Thymus (tissue), 11 donors: ENCODE measurements around the gene USP24. TPM values are rescaled to one million over a fixed set of nuclear protein-coding genes. Genes with fewer than 3 reads are reported as not detected.

ENCODE experiments used
- DNase-seq, 9 donors: peaks; one replicate each; pipeline ENCODE4 v3.0.0-alpha.2; 2013; ENCODE audit warnings: low spot score in 9 of 9, low read depth in 6 of 9, missing footprints in 1 of 9
- H3K27ac ChIP-seq, 2 donors: one replicate each; pipeline ENCODE4 v1.5.1; 2013; ENCODE audit warnings: control low read depth in 1 of 2, low read depth in 1 of 2, low read length in 1 of 2, mild to moderate bottlenecking in 1 of 2, moderate library complexity in 1 of 2
- H3K27me3 ChIP-seq, 2 donors: one replicate each; pipeline ENCODE4 v1.5.1; 2013; ENCODE audit warnings: low read length in 1 of 2; ENCODE audit not compliant: control insufficient read depth in 2 of 2, insufficient read depth in 1 of 2
- H3K36me3 ChIP-seq, 2 donors: one replicate each; pipeline ENCODE4 v1.5.1; 2013; ENCODE audit warnings: low read length in 1 of 2, mild to moderate bottlenecking in 1 of 2, moderate library complexity in 1 of 2; ENCODE audit not compliant: control insufficient read depth in 2 of 2, insufficient read depth in 2 of 2
- H3K4me1 ChIP-seq, 2 donors: one replicate each; pipeline ENCODE4 v1.5.1; 2013; ENCODE audit warnings: low read length in 2 of 2; ENCODE audit not compliant: control insufficient read depth in 2 of 2, insufficient read depth in 2 of 2
- H3K4me3 ChIP-seq, 2 donors: one replicate each; pipeline ENCODE4 v1.5.1; 2013; ENCODE audit warnings: low read length in 2 of 2, control low read depth in 1 of 2, mild to moderate bottlenecking in 1 of 2
- H3K9me3 ChIP-seq, 2 donors: one replicate each; pipeline ENCODE4 v1.5.1; 2013; ENCODE audit warnings: low read length in 1 of 2, mild to moderate bottlenecking in 1 of 2; ENCODE audit not compliant: control insufficient read depth in 2 of 2, insufficient read depth in 1 of 2
- WGBS: extraction: QIAGEN DNeasy Blood & Tissue Kit; methylation state at CpG from one replicate; pipeline ENCODE4 v1.1.7; 2013; 5-methylcytosine and 5-hydroxymethylcytosine counted together
- polyA plus RNA-seq: library from polyadenylated mRNA; stranded (reverse); fragments of 200-250 nt; gene quantifications from one replicate; pipeline ENCODE4 v1.2.3, GENCODE V29; 2013
- total RNA-seq: library from RNA; stranded (reverse); fragments of 120-200 nt; gene quantifications from one replicate; pipeline ENCODE4 v1.2.4, GENCODE V29; 2013
- donor health status: healthy.

Gene USP24
- total and polyA plus RNA-seq, 2 donors, result 17.7 to 34.4 TPM

DNA sequence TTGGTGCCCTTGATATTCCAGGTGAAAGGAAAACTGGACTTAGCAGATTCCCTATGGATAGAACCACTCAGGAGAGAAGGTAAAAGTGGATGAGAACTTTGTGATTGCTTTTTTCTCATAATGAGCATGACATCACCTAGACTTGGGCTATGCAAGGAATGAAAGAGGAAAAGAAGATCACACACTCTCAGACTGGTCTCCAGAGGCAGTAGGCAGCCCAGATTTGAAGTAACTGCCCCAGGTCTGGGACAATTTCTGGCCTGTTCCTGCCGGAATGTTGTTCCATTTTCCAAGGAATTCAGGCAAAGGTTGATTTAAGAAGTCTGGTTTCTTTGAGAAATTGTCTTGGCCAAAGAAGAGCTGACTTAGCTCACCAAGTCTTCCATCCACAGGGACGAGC lies 31.7 kb upstream of the USP24 start:
- Histone ChIP-seq H3K9me3 (no peaks in the 10 kb centered on the region), H3K36me3 (no peaks in the 10 kb centered on the region), H3K27ac (no peak overlapping the region), H3K4me3 (no peak overlapping the region), H3K4me1 (no peaks in the 10 kb centered on the region), H3K27me3 (no peaks in the 10 kb centered on the region)
- 99% methylated on average over 2 of the region's 2 CpGs for WGBS
- DNase-seq, result no peak

DNA sequence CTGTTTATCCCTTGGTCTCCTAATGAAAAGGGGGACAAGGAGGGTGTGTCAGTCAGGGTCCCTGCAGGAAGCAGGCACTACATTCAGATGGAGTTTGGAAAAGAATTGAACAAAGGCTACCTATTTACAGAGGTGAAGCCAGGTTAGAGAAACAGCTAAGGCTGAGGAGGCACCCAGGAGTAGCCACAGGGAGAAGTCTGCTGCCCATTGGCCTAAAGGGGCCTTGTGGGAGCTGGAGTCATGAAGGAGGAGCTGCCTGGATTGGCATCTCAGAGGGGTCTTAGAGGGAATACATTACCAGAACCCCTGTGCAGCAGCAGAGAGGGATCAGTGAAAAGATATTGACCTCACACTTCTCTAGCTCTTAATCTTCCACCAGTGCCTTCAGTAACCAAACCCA lies 31.2 kb upstream of the USP24 start:
- H3K9me3 ChIP-seq, result no peaks in the 10 kb centered on the region
- no peaks in the 10 kb centered on the region for H3K36me3 ChIP-seq
- H3K27ac ChIP-seq, result no peak overlapping the region
- H3K4me1 ChIP-seq, result no peaks in the 10 kb centered on the region
- H3K27me3 ChIP-seq, result no peaks in the 10 kb centered on the region
- no peak for DNase-seq
- H3K4me3 ChIP-seq, result no peak overlapping the region

DNA sequence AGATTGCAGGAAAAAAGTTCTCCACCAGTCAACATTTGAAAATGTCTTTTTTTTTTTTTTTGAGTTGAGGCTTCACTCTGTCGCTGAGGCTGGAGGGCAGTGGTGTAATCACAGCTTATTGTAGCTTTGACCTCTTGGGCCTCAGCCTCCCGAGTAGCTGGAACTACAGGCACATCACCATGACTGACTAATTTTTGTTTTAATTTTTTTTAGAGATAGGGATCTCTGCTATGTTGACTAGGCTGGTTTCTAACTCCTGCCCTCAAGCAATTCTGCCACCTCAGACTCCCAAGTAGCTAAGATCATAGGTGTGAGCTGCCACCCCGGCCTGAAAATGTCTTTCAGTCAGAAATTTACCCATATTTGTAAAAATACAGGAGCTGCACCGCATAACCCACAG lies 30.6 kb upstream of the USP24 start:
- no peaks in the 10 kb centered on the region for H3K9me3 ChIP-seq
- no peaks in the 10 kb centered on the region for H3K27me3 ChIP-seq
- no peak for DNase-seq
- H3K4me1 ChIP-seq, result no peaks in the 10 kb centered on the region
- WGBS, result 92% methylated on average over 4 of the region's 4 CpGs
- no peaks in the 10 kb centered on the region for H3K36me3 ChIP-seq
- H3K27ac ChIP-seq, result no peak overlapping the region
- H3K4me3 ChIP-seq, result no peak overlapping the region

DNA sequence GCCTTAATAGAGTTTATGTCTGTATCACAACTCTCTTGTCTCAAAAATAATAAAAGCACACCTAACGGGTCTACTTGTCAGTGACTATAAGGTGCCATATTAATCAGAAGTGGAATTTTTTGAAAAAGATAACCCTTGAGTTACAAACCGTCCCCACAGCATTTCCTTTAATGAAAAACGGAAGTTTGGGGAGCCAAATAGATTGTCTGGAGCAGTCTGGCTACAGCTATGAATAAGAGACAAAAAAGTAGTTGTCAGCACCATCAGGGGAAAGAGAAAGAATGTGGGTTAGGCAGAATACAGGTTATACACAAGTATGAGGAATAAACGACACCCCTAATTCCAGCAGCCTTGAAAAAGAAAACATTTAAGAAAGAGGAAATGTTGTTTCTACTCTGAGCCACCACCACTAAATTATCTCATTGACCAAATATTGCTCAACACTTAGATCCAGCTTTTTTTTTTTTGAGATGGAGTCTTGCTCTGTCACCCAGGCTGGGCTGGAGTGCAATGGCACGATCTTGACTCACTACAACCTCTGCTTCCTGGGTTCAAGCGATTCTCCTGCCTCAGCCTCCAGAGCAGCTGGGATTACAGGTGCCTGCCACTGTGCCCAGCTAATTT lies 29.4 kb upstream of the USP24 start:
- no peak for DNase-seq
- no peaks in the 10 kb centered on the region for H3K36me3 ChIP-seq
- WGBS, result 45% methylated on average over 6 of the region's 6 CpGs
- H3K4me3 ChIP-seq, result no peak overlapping the region
- no peaks in the 10 kb centered on the region for H3K4me1 ChIP-seq
- no peaks in the 10 kb centered on the region for H3K9me3 ChIP-seq
- H3K27me3 ChIP-seq, result no peaks in the 10 kb centered on the region
- H3K27ac ChIP-seq, result no peak overlapping the region

DNA sequence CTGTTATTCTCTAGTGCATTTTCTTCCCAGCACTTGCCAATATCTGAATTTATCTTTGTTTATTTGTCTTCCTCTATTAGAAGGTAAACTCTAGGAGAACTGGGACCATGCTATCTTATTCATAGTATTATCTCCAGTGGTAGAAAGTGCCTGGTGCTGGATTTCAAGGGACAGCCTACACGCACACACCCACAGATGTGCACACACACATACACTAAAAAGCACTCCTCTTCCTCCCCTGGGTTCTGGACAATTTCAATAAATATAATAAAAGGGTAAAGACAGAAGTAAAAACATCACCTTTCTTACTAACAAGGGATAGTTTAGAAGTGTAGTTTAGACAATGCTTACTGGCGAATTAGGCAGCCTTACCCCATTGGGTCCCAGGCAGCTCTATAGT lies 28.5 kb upstream of the USP24 start:
- H3K36me3 ChIP-seq, result no peaks in the 10 kb centered on the region

DNA sequence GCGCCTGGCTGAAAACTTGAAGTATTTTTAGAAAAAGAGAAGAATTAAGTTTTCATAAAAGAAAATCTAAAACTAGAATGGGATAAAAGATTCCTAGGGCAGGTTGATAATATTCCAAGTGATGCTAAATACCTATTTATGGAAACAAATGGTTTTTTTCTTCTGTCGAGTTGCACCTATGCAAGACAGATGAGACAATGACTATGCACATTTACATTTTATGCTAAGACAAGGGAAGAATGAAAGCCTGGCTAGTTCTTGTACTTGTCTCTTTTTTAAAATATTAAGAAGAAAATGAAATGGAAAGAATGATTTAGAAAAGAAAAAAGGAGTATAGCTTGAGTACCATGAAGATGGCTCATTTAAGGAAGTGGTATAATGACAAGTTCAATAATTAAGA lies 24.4 kb upstream of the USP24 start:
- Histone ChIP-seq H3K27ac (no peak overlapping the region), H3K4me3 (no peak overlapping the region), H3K4me1 (no peaks in the 10 kb centered on the region), H3K36me3 (no peaks in the 10 kb centered on the region), H3K27me3 (no peaks in the 10 kb centered on the region), H3K9me3 (no peaks in the 10 kb centered on the region)
- WGBS, result 88% methylated on average over 2 of the region's 2 CpGs
- no peak for DNase-seq

More for the DNA sequence above, 28.5 kb upstream of the USP24 start:
- Histone ChIP-seq H3K4me3 (no peak overlapping the region), H3K27ac (no peak overlapping the region), H3K9me3 (no peaks in the 10 kb centered on the region), H3K27me3 (no peaks in the 10 kb centered on the region), H3K4me1 (no peaks in the 10 kb centered on the region)
- 98% methylated on average over 2 of the region's 2 CpGs for WGBS
- no peak for DNase-seq

DNA sequence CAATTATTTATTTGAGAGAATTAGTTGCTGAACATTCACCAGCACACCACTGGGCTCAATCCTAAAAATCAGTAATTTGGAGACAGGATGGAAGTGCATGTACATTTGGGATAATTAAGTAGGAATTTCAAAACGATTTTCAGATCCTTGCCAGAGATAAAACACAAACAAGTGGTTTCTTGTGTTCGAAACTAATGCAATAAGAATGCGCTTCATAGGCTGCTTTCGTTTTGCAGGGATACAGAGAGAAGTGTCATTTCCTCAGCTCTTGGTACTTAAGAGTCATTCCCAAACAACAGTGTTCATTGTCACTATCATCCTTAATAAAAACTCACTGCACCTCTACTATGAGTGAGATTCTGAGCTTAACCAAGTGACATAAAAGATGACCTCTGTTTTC lies 20.6 kb upstream of the USP24 start:
- WGBS, result 80% methylated on average over 4 of the region's 4 CpGs
- Histone ChIP-seq H3K27ac (no peak overlapping the region), H3K4me3 (no peak overlapping the region)

DNA sequence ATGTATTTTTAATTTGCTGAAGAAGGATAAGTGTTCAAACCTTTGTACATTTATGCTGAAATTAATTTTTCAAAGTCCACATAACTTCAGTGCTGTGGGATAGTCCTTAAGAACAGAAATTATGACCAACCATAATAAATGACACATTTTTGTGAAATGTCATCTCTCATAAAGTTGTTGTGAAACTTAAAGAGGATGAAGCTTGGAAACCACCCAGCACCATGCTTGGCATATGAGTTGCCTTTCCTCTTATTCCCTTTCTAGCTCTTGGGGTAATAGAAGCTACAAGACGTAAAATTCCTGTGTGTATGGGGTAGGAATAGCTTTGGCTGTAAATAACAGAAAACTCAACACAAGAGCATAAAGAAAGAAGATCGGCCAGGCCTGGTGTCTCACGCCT lies 18.9 kb upstream of the USP24 start:
- WGBS, result over 99% methylated on average over 3 of the region's 3 CpGs

More for the DNA sequence above, 20.6 kb upstream of the USP24 start:
- no peak for DNase-seq
- Histone ChIP-seq H3K4me1 (no peaks in the 10 kb centered on the region), H3K9me3 (no peaks in the 10 kb centered on the region), H3K36me3 (no peaks in the 10 kb centered on the region), H3K27me3 (no peaks in the 10 kb centered on the region)

DNA sequence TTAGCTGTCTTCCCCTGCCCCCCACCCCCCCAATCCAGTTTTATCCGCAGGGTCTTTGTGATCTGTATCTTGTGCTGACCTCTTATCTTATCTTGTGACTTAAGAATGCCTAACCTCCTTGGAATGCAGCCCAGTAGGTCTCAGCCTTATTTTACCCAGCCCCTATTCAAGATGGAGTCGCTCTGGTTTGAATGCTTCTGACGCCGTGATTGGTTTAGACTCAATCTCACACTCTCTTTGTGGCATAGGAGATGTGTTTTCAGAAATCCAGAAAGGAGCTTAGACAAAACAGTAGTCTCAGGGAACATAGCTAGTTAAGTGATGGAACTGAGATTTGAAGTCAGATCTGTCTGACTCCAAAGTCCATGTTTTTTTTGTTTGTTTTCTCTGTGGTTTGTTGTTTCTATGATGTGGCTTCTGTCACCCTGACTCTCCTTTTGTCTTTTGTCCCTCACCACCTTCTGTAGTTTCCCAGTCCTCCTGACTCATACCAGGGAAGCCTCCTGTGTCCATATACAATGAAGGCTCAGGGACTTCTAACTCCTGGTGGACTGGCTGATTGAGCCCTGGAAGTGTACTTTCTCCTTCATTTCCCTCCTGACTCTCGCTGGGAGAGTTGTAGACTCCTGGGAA lies 18.1 kb upstream of the USP24 start:
- Histone ChIP-seq H3K27ac (no peak overlapping the region), H3K9me3 (peaks cover 0 to under 1% of the 10 kb centered on the region in 2 donors), H3K36me3 (no peaks in the 10 kb centered on the region), H3K4me3 (no peak overlapping the region), H3K4me1 (no peaks in the 10 kb centered on the region), H3K27me3 (no peaks in the 10 kb centered on the region)
- 77% methylated on average over 5 of the region's 5 CpGs for WGBS
- no peak for DNase-seq

More for the DNA sequence above, 18.9 kb upstream of the USP24 start:
- H3K27ac ChIP-seq, result no peak overlapping the region
- H3K9me3 ChIP-seq, result no peaks in the 10 kb centered on the region
- H3K4me3 ChIP-seq, result no peak overlapping the region
- DNase-seq, result no peak
- no peaks in the 10 kb centered on the region for H3K4me1 ChIP-seq
- no peaks in the 10 kb centered on the region for H3K36me3 ChIP-seq
- H3K27me3 ChIP-seq, result no peaks in the 10 kb centered on the region
